ENCODE measurements around the gene IMPA2. TPM values are rescaled to one million over a fixed set of nuclear protein-coding genes. Genes with fewer than 3 reads are reported as not detected.

Gene IMPA2
- total and polyA plus RNA-seq, 3 donors from 2014 or later, result 16.6 to 21.3 (median 16.7) TPM

DNA sequence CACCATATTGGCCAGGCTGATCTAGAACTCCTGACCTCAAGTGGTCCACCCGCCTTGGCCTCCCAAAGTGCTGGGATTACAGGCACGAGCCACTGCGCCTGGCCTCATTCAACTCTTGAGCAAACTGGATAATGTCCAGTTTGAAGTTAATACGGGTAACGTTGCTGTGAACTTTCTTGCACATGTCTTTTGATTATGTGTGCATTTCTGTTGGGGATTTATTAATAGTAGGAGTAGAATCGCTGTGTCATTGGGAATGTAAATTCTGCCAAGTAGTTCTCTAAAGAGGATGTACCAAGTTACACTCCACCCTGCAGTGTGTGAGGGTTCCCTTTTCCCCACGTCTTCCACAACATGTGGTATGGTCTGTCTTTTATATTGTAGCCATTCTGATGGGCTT lies 6.2 kb downstream of the IMPA2 start:
- H3K36me3 ChIP-seq (ENCODE audit: low read depth, missing control alignments), result no peaks in the 10 kb centered on the region
- H3K27ac ChIP-seq, result no peak overlapping the region

DNA sequence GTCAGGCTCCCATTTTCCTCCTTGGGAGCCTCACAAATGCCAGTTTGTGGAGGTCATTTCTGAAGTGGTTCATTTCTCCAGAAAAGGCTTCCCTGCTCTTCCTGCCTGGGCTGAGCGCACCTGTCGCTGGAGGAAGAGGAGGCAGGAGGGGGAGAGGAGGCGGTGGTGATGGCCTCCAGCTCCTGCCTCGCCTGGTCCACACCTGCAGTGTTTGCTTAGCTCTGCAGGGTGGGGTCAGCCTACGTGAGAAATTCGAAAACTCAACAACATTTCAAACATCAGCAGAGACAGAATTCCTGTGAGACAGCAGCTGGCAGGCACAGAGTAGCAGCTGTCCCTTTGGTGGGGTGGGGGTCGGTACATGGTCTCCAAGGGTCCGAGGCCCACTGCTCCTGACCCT lies 7.9 kb downstream of the IMPA2 start:
- Histone ChIP-seq H3K36me3 (ENCODE audit: low read depth, missing control alignments) (no peaks in the 10 kb centered on the region), H3K27me3 (no peaks in the 10 kb centered on the region), H3K4me3 (no peak overlapping the region), H3K9me3 (no peaks in the 10 kb centered on the region), H3K4me1 (no peaks in the 10 kb centered on the region), H3K27ac (no peak overlapping the region)
- WGBS, 2 donors, result 87 to 94% methylated on average over 6 to 8 of the region's 8 CpGs
- intact Hi-C loops (cut with DNase I; ENCODE audit: low total_unique reads), result no loop called here
- TF ChIP-seq, protein P1, sequence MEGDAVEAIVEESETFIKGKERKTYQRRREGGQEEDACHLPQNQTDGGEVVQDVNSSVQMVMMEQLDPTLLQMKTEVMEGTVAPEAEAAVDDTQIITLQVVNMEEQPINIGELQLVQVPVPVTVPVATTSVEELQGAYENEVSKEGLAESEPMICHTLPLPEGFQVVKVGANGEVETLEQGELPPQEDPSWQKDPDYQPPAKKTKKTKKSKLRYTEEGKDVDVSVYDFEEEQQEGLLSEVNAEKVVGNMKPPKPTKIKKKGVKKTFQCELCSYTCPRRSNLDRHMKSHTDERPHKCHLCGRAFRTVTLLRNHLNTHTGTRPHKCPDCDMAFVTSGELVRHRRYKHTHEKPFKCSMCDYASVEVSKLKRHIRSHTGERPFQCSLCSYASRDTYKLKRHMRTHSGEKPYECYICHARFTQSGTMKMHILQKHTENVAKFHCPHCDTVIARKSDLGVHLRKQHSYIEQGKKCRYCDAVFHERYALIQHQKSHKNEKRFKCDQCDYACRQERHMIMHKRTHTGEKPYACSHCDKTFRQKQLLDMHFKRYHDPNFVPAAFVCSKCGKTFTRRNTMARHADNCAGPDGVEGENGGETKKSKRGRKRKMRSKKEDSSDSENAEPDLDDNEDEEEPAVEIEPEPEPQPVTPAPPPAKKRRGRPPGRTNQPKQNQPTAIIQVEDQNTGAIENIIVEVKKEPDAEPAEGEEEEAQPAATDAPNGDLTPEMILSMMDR (IDR thresholded peaks at IDR 0.05), result no peak
- no peak for TF ChIP-seq POLR2A (IDR thresholded peaks at IDR 0.05)
- DNase-seq, result no peak

More for the DNA sequence above, 6.2 kb downstream of the IMPA2 start:
- H3K27me3 ChIP-seq, result no peaks in the 10 kb centered on the region
- TF ChIP-seq POLR2A (IDR thresholded peaks at IDR 0.05), result no peak
- TF ChIP-seq, protein P1 (IDR thresholded peaks at IDR 0.05), result no peak
- no peak for DNase-seq
- no peaks in the 10 kb centered on the region for H3K9me3 ChIP-seq
- no peak overlapping the region for H3K4me3 ChIP-seq
- intact Hi-C loops (cut with DNase I; ENCODE audit: low total_unique reads), result no loop called here
- 83% methylated on average over 7 of the region's 7 CpGs for WGBS, 2 donors
- H3K4me1 ChIP-seq, result no peaks in the 10 kb centered on the region

DNA sequence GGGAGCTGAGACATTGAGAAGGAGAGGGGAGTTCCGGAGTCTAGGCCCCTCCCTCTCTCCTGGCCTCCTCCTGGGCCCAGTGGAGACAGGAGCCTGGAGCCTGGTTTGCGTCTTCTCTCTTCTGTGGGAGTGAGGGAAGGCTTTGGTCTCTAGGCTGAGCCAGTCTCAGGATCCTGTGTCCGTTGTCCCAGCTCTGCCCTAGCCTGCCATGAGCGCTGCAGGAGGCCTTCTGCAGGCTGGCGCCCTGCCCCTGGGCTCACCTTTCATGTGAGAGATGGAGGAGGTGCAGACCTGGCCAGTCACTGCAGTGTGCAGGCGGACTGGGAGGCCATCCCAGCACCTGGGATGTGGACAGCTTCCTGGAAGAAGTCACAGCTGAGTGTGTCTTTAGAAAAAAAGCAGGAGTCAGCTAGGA lies 8.7 kb downstream of the IMPA2 start:
- Histone ChIP-seq H3K27me3 (no peaks in the 10 kb centered on the region), H3K4me3 (no peak overlapping the region), H3K9me3 (no peaks in the 10 kb centered on the region), H3K4me1 (peaks cover under 1% of the 10 kb centered on the region), H3K27ac (no peak overlapping the region), H3K36me3 (ENCODE audit: low read depth, missing control alignments) (no peaks in the 10 kb centered on the region)
- intact Hi-C loops (cut with DNase I; ENCODE audit: low total_unique reads), result no loop called here
- 81 to 90% methylated on average over 5 to 6 of the region's 6 CpGs for WGBS, 2 donors
- TF ChIP-seq, protein P1 (IDR thresholded peaks at IDR 0.05), result no peak
- TF ChIP-seq POLR2A (IDR thresholded peaks at IDR 0.05), result no peak
- DNase-seq, result no peak

GRCh38 chr18:11990539-11990938 lies 9.2 kb downstream of the IMPA2 start:
- no peak for DNase-seq
- Histone ChIP-seq H3K4me3 (no peak overlapping the region), H3K4me1 (peaks cover 6% of the 10 kb centered on the region), H3K9me3 (no peaks in the 10 kb centered on the region), H3K27me3 (no peaks in the 10 kb centered on the region), H3K27ac (no peak overlapping the region), H3K36me3 (ENCODE audit: low read depth, missing control alignments) (no peaks in the 10 kb centered on the region)
- intact Hi-C loops (cut with DNase I; ENCODE audit: low total_unique reads), result no loop called here
- WGBS, 2 donors, result 72 to 75% methylated on average over 9 of the region's 9 CpGs
- TF ChIP-seq POLR2A (IDR thresholded peaks at IDR 0.05), result no peak
- TF ChIP-seq, protein P1 (IDR thresholded peaks at IDR 0.05), result no peak

GRCh38 chr18:11991021-11991795 lies 9.9 kb downstream of the IMPA2 start:
- WGBS, 2 donors, result 80 to 86% methylated on average over 18 to 19 of the region's 19 CpGs
- H3K27me3 ChIP-seq, result no peaks in the 10 kb centered on the region
- TF ChIP-seq POLR2A (IDR thresholded peaks at IDR 0.05), result no peak
- TF ChIP-seq, protein P1 (IDR thresholded peaks at IDR 0.05), result no peak
- DNase-seq, result no peak
- no peak overlapping the region for H3K27ac ChIP-seq
- no peaks in the 10 kb centered on the region for H3K36me3 ChIP-seq (ENCODE audit: low read depth, missing control alignments)
- intact Hi-C loops (cut with DNase I; ENCODE audit: low total_unique reads), result no loop called here
- no peaks in the 10 kb centered on the region for H3K9me3 ChIP-seq
- H3K4me3 ChIP-seq, result no peak overlapping the region
- peaks cover 8% of the 10 kb centered on the region for H3K4me1 ChIP-seq

All from testis (tissue), 3 donors.